ENCODE data around the gene GLTP. TPM values are rescaled to one million over a fixed set of nuclear protein-coding genes. Genes with fewer than 3 reads are reported as not detected.

The GLTP gene
- polyA plus RNA-seq, 1 donor from 2014 or later: 47.8 TPM

DNA sequence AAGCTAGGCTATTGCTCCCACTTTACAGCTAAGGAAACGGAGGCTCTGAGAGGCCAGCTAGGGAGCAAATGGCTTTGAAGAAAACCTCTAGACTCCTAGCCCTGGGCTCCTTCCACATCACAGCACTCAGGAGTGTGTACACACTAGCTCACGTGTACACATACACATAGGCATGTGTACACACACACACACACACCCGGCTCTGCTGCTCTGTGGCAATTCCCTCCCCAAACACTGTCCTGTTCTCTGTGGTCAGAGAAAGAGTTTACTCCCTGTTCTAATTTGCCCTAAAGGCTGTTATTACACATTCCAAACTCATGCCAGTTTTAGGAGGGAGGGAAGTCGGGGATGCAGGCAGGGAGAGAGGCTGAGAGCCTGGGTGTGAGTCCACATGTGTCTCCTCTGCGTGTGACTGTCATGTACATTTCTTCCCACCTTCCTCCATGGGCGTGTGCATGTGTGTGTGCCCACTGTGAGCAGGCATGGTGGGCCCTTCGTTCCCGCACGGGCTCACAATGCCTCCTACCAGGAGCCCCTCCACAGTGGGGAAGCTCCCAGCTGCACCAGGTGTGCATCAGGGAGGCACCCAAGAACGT is 61.3 kb downstream of the GLTP start:
- no peaks in the 10 kb centered on the region for H3K36me3 Mint-ChIP-seq
- no peak overlapping the region for H3K4me3 Mint-ChIP-seq
- no peaks in the 10 kb centered on the region for H3K9me3 Mint-ChIP-seq
- no peak overlapping the region for H3K27ac Mint-ChIP-seq
- H3K27me3 Mint-ChIP-seq: peaks cover 7% of the 10 kb centered on the region
- H3K4me1 Mint-ChIP-seq: no peaks in the 10 kb centered on the region

DNA sequence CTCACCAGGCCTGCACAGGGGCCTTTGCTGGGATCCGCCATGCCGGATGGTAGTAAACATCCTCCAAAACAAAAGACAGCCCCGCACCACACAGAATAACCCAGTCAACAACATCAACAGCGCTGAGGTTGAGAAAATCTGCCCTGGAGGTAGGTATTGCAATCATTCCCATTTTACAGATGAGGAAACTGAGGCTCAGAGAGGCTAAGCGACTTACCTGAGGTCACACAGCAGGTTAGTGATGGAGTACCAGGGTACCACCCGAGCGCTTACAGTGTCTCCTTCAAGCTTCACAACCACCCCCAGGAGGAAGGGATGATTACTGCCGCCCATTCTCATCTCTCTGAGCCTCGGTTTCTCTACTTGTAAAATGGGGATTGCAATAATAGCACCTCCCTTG is 62.1 kb downstream of the GLTP start:
- no peaks in the 10 kb centered on the region for H3K4me1 Mint-ChIP-seq
- H3K9me3 Mint-ChIP-seq: no peaks in the 10 kb centered on the region
- no peaks in the 10 kb centered on the region for H3K36me3 Mint-ChIP-seq
- H3K27me3 Mint-ChIP-seq: peaks cover 7% of the 10 kb centered on the region
- no peak overlapping the region for H3K27ac Mint-ChIP-seq
- H3K4me3 Mint-ChIP-seq: no peak overlapping the region

DNA sequence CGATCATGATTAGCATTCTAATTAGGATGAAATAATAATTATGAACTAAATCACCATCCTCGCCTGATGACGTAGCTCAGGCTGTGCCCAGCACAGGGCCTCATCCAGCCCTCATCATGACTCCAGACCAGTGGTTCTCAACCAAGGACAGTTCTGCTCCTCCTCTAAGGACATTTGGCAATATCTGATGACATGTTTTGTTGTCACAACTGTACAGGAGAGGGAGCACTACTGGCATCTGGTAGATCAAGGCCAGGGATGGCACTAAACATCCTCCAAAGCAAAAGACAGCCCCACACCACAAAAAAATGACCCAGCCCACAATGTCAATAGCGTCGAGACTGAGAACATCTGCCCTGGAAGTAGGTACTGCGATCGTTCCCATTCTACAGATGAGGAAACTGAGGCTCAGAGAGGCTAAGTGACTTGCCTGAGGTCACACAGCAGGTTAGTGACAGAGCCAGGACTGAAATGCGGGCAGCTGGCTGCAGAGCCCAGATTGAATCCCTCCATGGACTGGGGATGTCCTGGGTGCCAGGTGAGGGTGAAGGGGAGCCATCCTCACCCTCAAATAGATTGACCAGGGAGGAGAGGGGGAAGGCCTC is 62.6 kb downstream of the GLTP start:
- H3K27me3 Mint-ChIP-seq: peaks cover 6% of the 10 kb centered on the region
- H3K27ac Mint-ChIP-seq: no peak overlapping the region
- H3K9me3 Mint-ChIP-seq: no peaks in the 10 kb centered on the region
- no peaks in the 10 kb centered on the region for H3K36me3 Mint-ChIP-seq
- no peaks in the 10 kb centered on the region for H3K4me1 Mint-ChIP-seq
- H3K4me3 Mint-ChIP-seq: no peak overlapping the region

DNA sequence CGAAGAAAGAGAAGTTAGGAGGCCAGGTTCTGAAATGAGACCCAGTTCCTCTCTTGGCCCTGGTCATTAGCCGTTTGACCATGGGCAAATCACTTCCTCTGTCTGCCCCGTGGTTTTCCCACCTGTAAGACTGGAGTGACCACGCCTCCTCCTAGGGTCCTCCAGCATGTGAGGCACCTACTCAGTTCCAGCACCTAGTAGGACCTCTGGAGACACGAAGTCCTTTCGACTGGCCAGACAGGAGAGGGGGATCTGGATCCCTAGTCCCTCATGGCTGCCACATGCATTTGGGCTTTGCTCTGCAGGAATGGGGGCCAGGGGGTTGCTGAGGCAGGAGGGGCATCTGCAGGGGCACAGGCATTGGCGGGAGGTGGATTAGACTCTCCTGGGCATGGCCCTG is 63.5 kb downstream of the GLTP start:
- no peaks in the 10 kb centered on the region for H3K36me3 Mint-ChIP-seq
- H3K9me3 Mint-ChIP-seq: no peaks in the 10 kb centered on the region
- H3K27ac Mint-ChIP-seq: no peak overlapping the region
- H3K4me1 Mint-ChIP-seq: no peaks in the 10 kb centered on the region
- no peak overlapping the region for H3K4me3 Mint-ChIP-seq
- peaks cover 5% of the 10 kb centered on the region for H3K27me3 Mint-ChIP-seq

DNA sequence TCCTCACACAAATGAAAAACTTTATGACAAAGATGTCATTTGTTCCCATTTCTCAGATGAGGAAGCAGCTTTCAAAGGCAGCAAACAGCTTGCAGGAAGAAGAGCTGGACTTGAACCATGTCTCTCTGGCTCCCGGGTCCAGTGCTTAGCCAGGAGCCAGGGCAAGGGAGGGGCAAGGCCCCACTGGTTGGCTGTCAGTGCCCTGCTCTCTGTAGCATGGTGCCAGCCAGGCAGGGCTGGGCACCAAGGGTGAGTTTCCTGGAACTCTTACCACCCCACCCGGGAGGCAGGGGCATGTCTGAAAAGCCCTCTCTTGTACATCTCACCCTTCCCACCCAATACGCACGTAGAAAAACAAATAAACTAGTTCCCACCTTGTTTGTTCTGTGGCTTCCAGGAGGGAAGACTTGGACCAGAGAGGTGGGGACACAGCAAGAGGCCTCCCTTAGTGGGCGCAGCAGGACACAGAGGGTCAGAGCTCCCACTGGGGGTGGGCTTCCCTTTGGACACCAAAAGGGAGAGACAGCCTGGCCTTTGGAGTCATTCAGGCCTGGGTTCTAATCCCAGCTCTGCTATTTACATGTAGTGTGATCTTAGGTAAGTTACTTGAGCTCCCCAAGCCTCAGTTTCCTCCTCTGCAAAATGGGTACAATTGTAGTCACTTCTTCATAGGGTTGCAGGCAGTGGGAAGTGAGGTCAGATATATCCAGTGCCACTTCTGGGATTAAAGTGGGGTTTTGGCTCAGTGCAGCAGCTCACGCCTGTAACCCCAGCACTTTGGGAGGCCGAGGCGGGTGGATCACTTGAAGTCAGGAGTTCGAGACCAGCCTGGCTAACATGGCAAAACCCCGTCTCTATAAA is 64.4 kb downstream of the GLTP start:
- no peak overlapping the region for H3K27ac Mint-ChIP-seq
- H3K36me3 Mint-ChIP-seq: no peaks in the 10 kb centered on the region
- peaks cover 5% of the 10 kb centered on the region for H3K27me3 Mint-ChIP-seq
- no peaks in the 10 kb centered on the region for H3K9me3 Mint-ChIP-seq
- H3K4me3 Mint-ChIP-seq: no peak overlapping the region
- H3K4me1 Mint-ChIP-seq: no peaks in the 10 kb centered on the region

DNA sequence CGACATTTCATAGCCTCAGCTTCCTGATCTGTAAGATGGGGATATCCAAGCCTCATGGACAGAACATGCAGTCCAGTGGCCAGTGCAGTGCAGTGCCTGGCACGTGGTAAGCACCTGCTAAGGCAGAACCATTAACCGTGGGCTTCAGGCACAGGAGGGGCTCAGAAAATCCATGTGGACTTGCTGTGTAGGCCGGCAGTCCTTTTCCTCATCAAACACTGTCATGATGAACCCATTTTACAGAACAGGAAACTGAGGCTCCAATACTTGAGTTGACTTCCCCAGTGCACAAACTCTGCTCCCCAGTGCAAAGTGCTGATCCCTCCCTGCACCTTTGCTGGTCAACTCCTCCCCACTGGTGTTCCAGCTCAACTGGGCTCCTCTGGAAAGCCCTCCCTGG is 65.1 kb downstream of the GLTP start:
- no peaks in the 10 kb centered on the region for H3K36me3 Mint-ChIP-seq

DNA sequence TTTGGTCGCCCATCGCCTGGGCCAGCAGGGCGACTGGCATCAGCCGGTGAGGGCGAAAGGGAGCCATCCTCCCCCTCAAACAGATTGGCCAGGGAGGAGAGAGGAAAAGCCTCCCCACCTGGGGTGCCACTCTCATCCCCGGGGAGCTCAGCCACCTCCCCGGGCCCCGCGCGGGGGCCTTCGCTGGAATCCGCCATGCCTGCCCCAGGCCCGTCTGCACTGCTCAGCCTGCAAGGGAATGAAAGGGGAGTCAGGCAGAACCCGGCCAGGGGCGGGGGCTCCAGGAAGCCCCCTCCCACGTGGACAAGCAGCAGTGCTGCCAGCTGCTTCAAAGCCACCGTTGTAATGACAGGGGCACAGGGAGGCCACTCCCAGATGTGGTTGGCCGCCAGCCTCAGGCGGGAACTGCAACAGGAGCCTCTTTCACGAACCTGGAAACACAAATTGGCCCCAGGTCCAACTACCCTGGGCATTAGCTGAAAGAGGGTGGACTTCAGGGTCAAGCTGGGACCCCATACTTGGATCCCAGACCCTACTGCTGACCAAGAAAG is 65.7 kb downstream of the GLTP start:
- Mint-ChIP-seq H3K27ac (no peak overlapping the region), H3K36me3 (no peaks in the 10 kb centered on the region)

More for the DNA sequence above, 65.1 kb downstream of the GLTP start:
- Mint-ChIP-seq H3K27me3 (peaks cover 5% of the 10 kb centered on the region), H3K9me3 (no peaks in the 10 kb centered on the region), H3K4me3 (no peak overlapping the region), H3K27ac (peak overlapping the region in 1 of 3 donors; percentile 42), H3K4me1 (no peaks in the 10 kb centered on the region)

DNA sequence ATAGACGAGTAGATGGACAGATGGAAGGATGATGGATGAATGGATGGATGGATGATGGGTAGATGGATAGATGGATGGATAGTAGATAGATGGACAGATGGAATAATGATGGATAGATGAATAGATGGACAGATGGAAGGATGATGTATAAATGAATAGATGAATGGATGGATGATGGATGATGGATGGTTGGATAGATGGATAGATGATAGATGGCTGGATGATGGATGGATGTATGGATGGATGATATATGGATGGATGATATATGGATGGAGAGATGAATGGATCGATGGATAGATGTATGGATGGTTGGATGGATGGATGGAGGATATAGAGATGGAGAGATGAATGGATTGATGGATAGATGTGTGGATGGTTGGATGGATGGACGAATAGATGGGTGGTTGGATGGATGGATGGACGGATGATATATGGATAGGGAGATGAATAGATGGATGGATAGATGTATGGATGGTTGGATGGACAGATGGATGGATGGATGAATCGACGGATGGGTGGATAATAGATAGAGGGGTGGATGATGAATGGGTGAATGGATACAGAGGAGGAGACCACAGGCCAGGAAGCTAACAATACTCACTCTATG is 66.4 kb downstream of the GLTP start:
- no peaks in the 10 kb centered on the region for H3K9me3 Mint-ChIP-seq
- no peaks in the 10 kb centered on the region for H3K4me1 Mint-ChIP-seq
- no peak overlapping the region for H3K4me3 Mint-ChIP-seq
- H3K27me3 Mint-ChIP-seq: peaks cover 2% of the 10 kb centered on the region
- no peaks in the 10 kb centered on the region for H3K36me3 Mint-ChIP-seq
- no peak overlapping the region for H3K27ac Mint-ChIP-seq

More for the DNA sequence above, 65.7 kb downstream of the GLTP start:
- Mint-ChIP-seq H3K9me3 (no peaks in the 10 kb centered on the region), H3K4me1 (no peaks in the 10 kb centered on the region), H3K27me3 (peaks cover 2% of the 10 kb centered on the region), H3K4me3 (no peak overlapping the region)

DNA sequence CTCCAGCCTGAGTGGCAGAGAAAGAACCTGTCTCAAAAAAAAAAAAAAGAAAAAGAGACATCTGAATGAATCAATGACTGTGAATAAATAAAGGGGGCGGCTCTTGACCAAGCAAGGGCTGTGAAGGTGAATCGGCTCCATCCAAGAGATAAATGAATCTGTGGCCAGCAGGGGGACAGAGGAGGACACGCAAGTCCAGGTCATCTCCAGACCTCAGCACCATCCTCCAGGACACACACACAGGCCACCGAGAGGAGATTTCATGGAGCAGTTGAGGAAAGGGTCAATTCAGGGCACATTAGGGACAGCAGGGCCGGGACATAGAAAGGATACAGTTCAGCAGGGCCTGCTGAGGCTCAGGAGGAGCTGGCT is 68.7 kb downstream of the GLTP start:
- Mint-ChIP-seq H3K9me3 (no peaks in the 10 kb centered on the region), H3K4me3 (no peak overlapping the region), H3K36me3 (no peaks in the 10 kb centered on the region), H3K4me1 (no peaks in the 10 kb centered on the region), H3K27me3 (no peaks in the 10 kb centered on the region), H3K27ac (no peak overlapping the region)

DNA sequence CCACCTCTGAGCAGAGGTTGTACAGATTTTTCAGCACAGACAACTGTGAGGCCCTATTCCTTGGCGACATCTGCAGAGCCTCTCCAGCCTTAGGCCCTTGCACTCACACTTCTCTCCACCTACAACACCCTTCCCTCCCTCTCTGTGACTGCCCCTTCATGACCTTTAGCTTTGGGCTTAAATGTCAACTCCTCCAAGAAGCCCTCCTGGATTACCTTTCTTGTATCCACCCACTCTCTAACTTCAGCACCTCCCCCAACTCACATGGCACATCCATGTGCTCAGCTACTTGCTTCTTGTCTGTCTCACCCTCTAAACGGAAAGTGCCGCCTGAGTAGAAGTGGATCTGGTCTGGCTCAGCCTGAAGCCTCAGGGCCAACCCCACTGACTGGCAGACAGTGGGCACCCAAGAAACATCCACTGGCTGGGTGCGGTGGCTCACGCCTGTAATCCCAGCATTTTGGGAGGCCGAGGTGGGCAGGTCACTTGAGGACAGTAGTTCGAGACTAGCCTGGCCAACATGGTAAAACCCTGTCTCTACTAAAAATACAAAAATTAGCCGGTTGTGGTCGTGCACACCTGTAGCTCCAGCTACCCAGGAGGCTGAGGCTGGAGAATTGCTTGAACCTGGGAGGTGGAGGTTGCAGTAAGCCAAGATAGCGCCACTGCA is 69.3 kb downstream of the GLTP start:
- no peaks in the 10 kb centered on the region for H3K4me1 Mint-ChIP-seq
- H3K36me3 Mint-ChIP-seq: no peaks in the 10 kb centered on the region
- no peak overlapping the region for H3K4me3 Mint-ChIP-seq
- no peak overlapping the region for H3K27ac Mint-ChIP-seq
- no peaks in the 10 kb centered on the region for H3K9me3 Mint-ChIP-seq
- H3K27me3 Mint-ChIP-seq: no peaks in the 10 kb centered on the region

DNA sequence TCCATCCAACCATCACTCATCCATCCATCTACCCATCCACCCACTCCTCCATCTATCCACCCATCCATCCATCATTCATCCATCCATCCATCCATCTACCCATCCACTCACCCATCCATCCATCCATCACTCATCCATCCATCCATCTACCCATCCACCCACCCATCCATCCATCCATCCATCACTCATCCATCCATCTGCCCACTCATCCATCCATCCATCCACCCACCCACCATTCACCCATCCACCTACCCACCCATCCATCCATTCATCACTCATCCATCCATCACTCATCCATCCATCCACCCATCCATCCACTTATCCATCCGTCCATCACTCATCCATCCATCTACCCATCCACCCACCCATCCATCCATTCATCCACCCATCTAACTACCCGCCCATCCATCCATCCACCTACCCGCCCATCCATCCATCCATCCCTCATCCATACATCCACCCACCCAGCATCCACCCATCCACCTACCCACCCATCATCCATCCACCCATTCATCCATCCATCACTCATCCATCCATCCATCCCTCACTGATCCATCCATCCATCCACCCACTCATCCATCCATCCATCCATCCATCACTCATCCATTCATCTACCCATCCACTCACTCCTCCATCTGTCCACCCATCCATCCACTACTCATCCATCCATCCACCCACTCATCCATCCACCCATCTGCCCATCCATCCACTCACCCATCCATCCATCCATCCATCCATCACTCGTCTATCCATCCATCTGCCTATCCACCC is 71.3 kb downstream of the GLTP start:
- no peaks in the 10 kb centered on the region for H3K36me3 Mint-ChIP-seq
- H3K27ac Mint-ChIP-seq: no peak overlapping the region
- H3K4me3 Mint-ChIP-seq: no peak overlapping the region
- H3K9me3 Mint-ChIP-seq: no peaks in the 10 kb centered on the region
- H3K4me1 Mint-ChIP-seq: no peaks in the 10 kb centered on the region
- H3K27me3 Mint-ChIP-seq: no peaks in the 10 kb centered on the region

DNA sequence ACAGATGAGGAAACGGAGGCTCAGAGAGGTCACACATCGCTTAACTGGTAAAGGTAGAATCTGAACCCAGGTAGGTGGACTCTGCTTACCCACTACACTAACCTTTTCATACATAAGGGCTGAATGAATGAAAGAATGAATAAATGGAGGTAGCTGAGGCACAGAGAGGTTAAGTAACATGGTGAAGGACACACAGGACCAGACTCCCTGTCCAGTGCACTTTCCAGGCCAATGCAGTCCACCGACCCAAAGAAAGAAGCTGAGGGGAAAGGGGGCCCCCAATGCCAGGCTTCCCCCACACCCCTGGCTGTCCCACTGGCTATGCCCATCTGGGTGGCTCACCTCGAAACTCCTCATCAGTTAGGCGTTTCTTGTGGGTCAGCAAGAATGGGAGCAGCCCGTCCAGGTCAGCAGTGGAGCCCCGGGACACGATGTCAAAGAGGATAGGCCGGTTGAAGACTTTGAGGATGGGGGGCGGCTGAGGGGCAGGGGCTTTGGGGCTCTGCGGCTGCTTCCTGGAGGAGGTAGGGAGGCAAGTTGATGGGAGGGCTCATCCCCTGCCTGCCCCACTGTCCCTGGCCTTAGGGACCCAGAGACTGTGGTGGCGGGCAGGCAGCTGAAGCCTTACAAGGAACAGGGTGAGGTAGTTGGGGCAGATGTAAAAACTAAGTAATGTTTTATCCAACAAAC is 72.2 kb downstream of the GLTP start:
- H3K27ac Mint-ChIP-seq: no peak overlapping the region
- H3K27me3 Mint-ChIP-seq: no peaks in the 10 kb centered on the region
- no peak overlapping the region for H3K4me3 Mint-ChIP-seq
- H3K4me1 Mint-ChIP-seq: no peaks in the 10 kb centered on the region
- no peaks in the 10 kb centered on the region for H3K36me3 Mint-ChIP-seq
- no peaks in the 10 kb centered on the region for H3K9me3 Mint-ChIP-seq

DNA sequence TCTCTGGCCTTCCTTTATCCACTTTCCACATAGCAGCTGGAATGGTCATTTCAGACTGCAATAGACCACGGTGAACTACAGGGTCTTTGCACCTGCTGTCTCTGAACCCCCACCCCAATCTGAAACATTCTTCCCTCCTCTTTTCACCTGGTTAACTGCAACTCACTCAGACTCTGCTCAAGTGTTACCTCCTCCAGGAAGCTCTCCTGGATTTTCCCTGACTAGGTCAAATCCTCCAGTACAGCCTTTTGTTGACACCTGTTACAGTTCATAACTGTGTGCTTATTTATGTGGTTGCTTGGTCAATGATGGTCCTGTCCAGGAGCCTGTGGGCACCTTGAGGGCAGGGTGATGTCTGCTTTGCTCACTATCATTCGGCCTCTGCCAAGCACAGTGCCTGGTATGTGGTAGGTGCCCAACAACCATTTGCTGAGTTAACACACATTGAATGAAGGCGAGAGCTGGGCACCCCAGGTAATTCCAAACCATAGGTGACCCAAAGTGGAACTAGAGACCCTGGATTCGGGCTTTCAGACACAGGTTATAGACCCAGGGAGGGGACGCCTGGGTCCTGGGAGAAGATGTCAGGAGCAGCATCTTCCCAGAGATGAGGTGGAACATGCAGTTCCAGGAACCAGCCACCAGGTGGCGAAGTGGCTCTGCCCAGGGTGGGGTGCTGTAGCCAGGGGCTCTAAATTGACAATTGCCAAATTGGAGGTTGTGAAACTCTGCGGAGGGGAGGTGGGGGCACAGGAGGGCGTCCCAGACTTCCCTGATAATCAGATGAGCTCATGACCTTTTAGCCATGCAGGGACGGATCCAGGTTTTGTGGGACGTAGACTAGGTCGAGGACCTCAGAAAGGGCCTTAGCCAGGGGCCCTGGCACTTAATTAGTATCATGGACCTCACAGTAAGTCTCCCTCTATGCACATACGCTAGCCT is 75.2 kb downstream of the GLTP start:
- H3K27me3 Mint-ChIP-seq: no peaks in the 10 kb centered on the region
- H3K27ac Mint-ChIP-seq: no peak overlapping the region
- no peaks in the 10 kb centered on the region for H3K9me3 Mint-ChIP-seq
- no peaks in the 10 kb centered on the region for H3K36me3 Mint-ChIP-seq
- H3K4me3 Mint-ChIP-seq: no peak overlapping the region
- H3K4me1 Mint-ChIP-seq: no peaks in the 10 kb centered on the region
